HEK293 (cell line): ENCODE data around the gene CNGA2.

Experiments
- CTCF ChIA-PET: fragments of 350-600 bp; formaldehyde crosslinking; extraction: SDS; loops from one replicate; lab custom pipeline; 2021; ENCODE audit warnings: antibody characterized with exemption; lab: Yijun Ruan, JAX
- POLR2A ChIA-PET: fragments of 300-600 bp; formaldehyde crosslinking; extraction: SDS; loops from one replicate; lab custom pipeline; 2020; ENCODE audit warnings: antibody characterized with exemption, inconsistent platforms; lab: Yijun Ruan, JAX
- H3K27ac ChIP-seq: fragments of 200-500 bp; sonication (Bioruptor generic); 2 replicates; pipeline ENCODE4 v1.5.1; 2014; ENCODE audit warnings: low read depth, low read length, control low read depth, inconsistent platforms; ENCODE audit errors: extremely low read depth
- H3K36me3 ChIP-seq, 2 experiments: fragments of 200-500 bp in 1 of 2; sonication (Bioruptor generic) in 1 of 2; 1 replicate in 1 of 2; 2 replicates in 1 of 2; pipeline ENCODE4 v1.5.1; 2014 to 2017; ENCODE audit warnings: inconsistent platforms in 2 of 2, low read length in 2 of 2; ENCODE audit not compliant: control insufficient read depth in 2 of 2, insufficient read depth in 1 of 2
- H3K4me1 ChIP-seq: fragments of 200-500 bp; sonication (Bioruptor generic); 2 replicates; pipeline ENCODE4 v1.5.1; 2014; ENCODE audit warnings: mild to moderate bottlenecking, low read length, inconsistent platforms; ENCODE audit not compliant: control insufficient read depth, insufficient read depth
- H3K4me3 ChIP-seq: 2 replicates; pipeline ENCODE4 v1.5.1; 2011; ENCODE audit warnings: low read depth, mild to moderate bottlenecking, control low read depth, low read length, moderate library complexity
- H3K9me3 ChIP-seq: fragments of 200-500 bp; sonication (Bioruptor generic); 2 replicates; pipeline ENCODE4 v1.5.1; 2014; ENCODE audit warnings: low read depth, low read length, inconsistent platforms; ENCODE audit not compliant: control insufficient read depth, insufficient read depth
- AEBP2 ChIP-seq: fragments of 450-650 bp; formaldehyde crosslinking; IDR thresholded peaks from 2 replicates; pipeline ENCODE4 v1.5.1; 2016; ENCODE audit warnings: missing biosample characterization, missing genetic modification characterization, borderline replicate concordance
- ATF2 ChIP-seq: fragments of 450-650 bp; formaldehyde crosslinking; IDR thresholded peaks from 2 replicates; pipeline ENCODE4 v1.5.1; 2016; ENCODE audit warnings: missing biosample characterization, missing genetic modification characterization, low read depth
- CTCF ChIP-seq: fragments of 450-650 bp; formaldehyde crosslinking; IDR thresholded peaks from 2 replicates; pipeline ENCODE4 v1.5.1; 2016; ENCODE audit warnings: missing biosample characterization, missing genetic modification characterization
- REST ChIP-seq: fragments of 450-650 bp; formaldehyde crosslinking; IDR thresholded peaks from 2 replicates; pipeline ENCODE4 v1.5.1; 2016; ENCODE audit warnings: missing biosample characterization, missing genetic modification characterization
- TRIM28 ChIP-seq: IDR thresholded peaks from 2 replicates; pipeline ENCODE4 v1.6.1; 2011; ENCODE audit warnings: low read length, control low read depth, borderline replicate concordance
- ZBTB49 ChIP-seq: fragments of 450-650 bp; formaldehyde crosslinking; IDR thresholded peaks from 2 replicates; pipeline ENCODE4 v1.5.1; 2016; ENCODE audit warnings: missing biosample characterization, missing genetic modification characterization, low read depth
- ZBTB7A ChIP-seq: fragments of 450-650 bp; formaldehyde crosslinking; IDR thresholded peaks from 2 replicates; pipeline ENCODE4 v1.5.1; 2016; ENCODE audit warnings: low read depth, missing biosample characterization, missing genetic modification characterization
- ZEB2 ChIP-seq: fragments of 450-650 bp; formaldehyde crosslinking; IDR thresholded peaks from 2 replicates; pipeline ENCODE4 v1.5.1; 2016; ENCODE audit warnings: missing biosample characterization, missing genetic modification characterization
- ZFHX2 ChIP-seq: fragments of 450-650 bp; formaldehyde crosslinking; conservative IDR thresholded peaks from 2 replicates; pipeline ENCODE4 v1.5.1; 2016; ENCODE audit warnings: missing biosample characterization, missing genetic modification characterization
- ZNF19 ChIP-seq: fragments of 450-650 bp; formaldehyde crosslinking; IDR thresholded peaks from 2 replicates; pipeline ENCODE4; 2016; ENCODE audit warnings: missing biosample characterization, missing genetic modification characterization, low read depth
- ZNF335 ChIP-seq: fragments of 450-650 bp; formaldehyde crosslinking; conservative IDR thresholded peaks from 2 replicates; pipeline ENCODE4 v1.5.1; 2016; ENCODE audit warnings: missing biosample characterization, missing genetic modification characterization
- ZNF473 ChIP-seq: fragments of 450-650 bp; formaldehyde crosslinking; IDR thresholded peaks from 2 replicates; pipeline ENCODE4 v1.5.1; 2017; ENCODE audit warnings: missing biosample characterization, missing genetic modification characterization
- ZNF558 ChIP-seq: fragments of 450-650 bp; formaldehyde crosslinking; IDR thresholded peaks from 2 replicates; pipeline ENCODE4 v1.5.1; 2016; ENCODE audit warnings: missing biosample characterization, missing genetic modification characterization
- ZNF654 ChIP-seq: fragments of 450-650 bp; formaldehyde crosslinking; IDR thresholded peaks from 2 replicates; pipeline ENCODE4 v1.5.1; 2016; ENCODE audit warnings: low read depth, missing biosample characterization, missing genetic modification characterization
- ZNF660 ChIP-seq: fragments of 450-650 bp; IDR thresholded peaks from 2 replicates; pipeline ENCODE4 v1.5.1; 2018; ENCODE audit warnings: missing biosample characterization, mild to moderate bottlenecking, missing genetic modification characterization
- ZNF677 ChIP-seq: fragments of 450-650 bp; IDR thresholded peaks from 2 replicates; pipeline ENCODE4 v1.5.0; 2018; ENCODE audit warnings: missing biosample characterization, mild to moderate bottlenecking, missing genetic modification characterization, moderate library complexity
- ZNF707 ChIP-seq: fragments of 450-650 bp; formaldehyde crosslinking; IDR thresholded peaks from 2 replicates; pipeline ENCODE4 v1.5.1; 2016; ENCODE audit warnings: missing biosample characterization, missing genetic modification characterization
- ZNF776 ChIP-seq: fragments of 450-650 bp; formaldehyde crosslinking; IDR thresholded peaks from 2 replicates; pipeline ENCODE4 v1.5.0; 2017; ENCODE audit warnings: missing biosample characterization, missing genetic modification characterization, borderline replicate concordance
- ZSCAN16 ChIP-seq: fragments of 450-650 bp; formaldehyde crosslinking; IDR thresholded peaks from 2 replicates; pipeline ENCODE4 v1.5.1; 2016; ENCODE audit warnings: missing biosample characterization, missing genetic modification characterization
- ZXDB ChIP-seq: fragments of 450-650 bp; formaldehyde crosslinking; IDR thresholded peaks from 2 replicates; pipeline ENCODE4 v1.5.1; 2016; ENCODE audit warnings: missing biosample characterization, missing genetic modification characterization

The CNGA2 gene

GRCh38 chrX:151753313-151754046 is 18.9 kb downstream of the CNGA2 start (continued):
- TF ChIP-seq ZBTB7A (tag by site-specific recombination) (no peak), ZNF660 (tag by site-specific recombination) (no peak), ZNF335 (tag by site-specific recombination) (no peak), REST (tag by site-specific recombination) (peak; percentile 72; the same call in 1 of the 2 replicates), ZFHX2 (tag by site-specific recombination) (no peak), ZBTB49 (tag by site-specific recombination) (no peak), ZNF558 (no peak), ZNF776 (tag by site-specific recombination) (no peak), CTCF (tag by site-specific recombination) (peak; percentile 68), ZNF677 (no peak), ZXDB (tag by site-specific recombination) (no peak), ZNF19 (tag by site-specific recombination) (no peak)

GRCh38 chrX:151754047-151754429 is 19.5 kb downstream of the CNGA2 start:
- POLR2A ChIA-PET: interaction anchor here (1.7 to 2.3 kb wide), 2 partner anchors 220 to 884 kb away, joined by 7 to 8 read pairs; partner anchors contain the start of genes GABRE and GABRQ
- H3K27ac ChIP-seq: no peak overlapping the region

More at GRCh38 chrX:151754047-151754429, 19.5 kb downstream of the CNGA2 start:
- Histone ChIP-seq H3K36me3 (no peaks in the 10 kb centered on the region), H3K4me3 (no peak overlapping the region), H3K9me3 (no peaks in the 10 kb centered on the region), H3K4me1 (no peaks in the 10 kb centered on the region)
- no peak for TF ChIP-seq ATF2 (tag by site-specific recombination)
- TF ChIP-seq AEBP2 (tag by site-specific recombination): no peak
- no peak for TF ChIP-seq TRIM28
- no peak for TF ChIP-seq ZSCAN16 (tag by site-specific recombination)
- TF ChIP-seq ZNF654 (tag by site-specific recombination): no peak
- TF ChIP-seq ZNF707: no peak
- no peak for TF ChIP-seq ZNF473
- no peak for TF ChIP-seq ZEB2 (tag by site-specific recombination)
- CTCF ChIA-PET: interaction anchor here (0.6 to 7.9 kb wide), 29 partner anchors 18 to 1072 kb away, joined by 3 to 168 read pairs (median 4); no protein-coding TSS in a partner anchor
